Loucy (cell line): ENCODE data around the gene VEPH1.

Experiments used
- H2AFZ ChIP-seq: fragments of 200-600 bp; sonication (generic); 2 replicates; pipeline ENCODE4 v1.6.0; 2016; ENCODE audit warnings: antibody characterized with exemption, mild to moderate bottlenecking, low read length, moderate library complexity
- H3F3A ChIP-seq: fragments of 200-600 bp; 2 replicates; pipeline ENCODE4 v1.6.0; 2016; ENCODE audit warnings: antibody characterized with exemption, low read depth, mild to moderate bottlenecking
- H3K27me3 ChIP-seq: fragments of 200-600 bp; sonication (generic); 2 replicates; pipeline ENCODE4 v1.6.1; 2014; ENCODE audit warnings: low read length, mild to moderate bottlenecking; ENCODE audit not compliant: insufficient read depth, poor library complexity, severe bottlenecking
- H3K36me3 ChIP-seq: fragments of 200-600 bp; sonication (generic); 2 replicates; pipeline ENCODE4 v1.6.1; 2016; ENCODE audit warnings: low read length; ENCODE audit not compliant: insufficient read depth
- H3K4me1 ChIP-seq: fragments of 200-600 bp; sonication (generic); 2 replicates; pipeline ENCODE4 v1.5.1; 2014; ENCODE audit warnings: low read length, mild to moderate bottlenecking; ENCODE audit not compliant: insufficient read depth, poor library complexity, severe bottlenecking
- H3K4me2 ChIP-seq: fragments of 200-600 bp; sonication (generic); 2 replicates; pipeline ENCODE4 v1.6.0; 2014; ENCODE audit warnings: antibody characterized with exemption, low read length, low read depth, mild to moderate bottlenecking; ENCODE audit not compliant: poor library complexity, severe bottlenecking
- H3K4me3 ChIP-seq: fragments of 200-600 bp; sonication (generic); 2 replicates; pipeline ENCODE4 v1.5.1; 2014; ENCODE audit warnings: low read length, mild to moderate bottlenecking, mixed read lengths; ENCODE audit not compliant: poor library complexity, severe bottlenecking
- H3K79me2 ChIP-seq: fragments of 200-600 bp; sonication (generic); 2 replicates; pipeline ENCODE4 v1.6.1; 2014; ENCODE audit warnings: low read length; ENCODE audit not compliant: insufficient read depth
- H3K9ac ChIP-seq: fragments of 200-600 bp; sonication (generic); 2 replicates; pipeline ENCODE4 v1.6.0; 2014; ENCODE audit warnings: mild to moderate bottlenecking, low read depth, low read length, moderate library complexity; ENCODE audit not compliant: poor library complexity, severe bottlenecking
- H3K9me2 ChIP-seq: fragments of 200-600 bp; sonication (generic); replicated peaks from 2 replicates; pipeline ENCODE4 v1.6.1; 2016; ENCODE audit warnings: low read depth, low read length, mixed read lengths
- H3K9me3 ChIP-seq: fragments of 200-600 bp; sonication (generic); 2 replicates; pipeline ENCODE4 v1.6.1; 2014; ENCODE audit warnings: mild to moderate bottlenecking, antibody characterized with exemption, low read length, low read depth; ENCODE audit not compliant: insufficient read depth
- H4K20me1 ChIP-seq: fragments of 200-600 bp; sonication (generic); 2 replicates; pipeline ENCODE4 v1.6.0; 2014; ENCODE audit warnings: antibody characterized with exemption, low read length, mild to moderate bottlenecking; ENCODE audit not compliant: insufficient read depth, poor library complexity, severe bottlenecking
- CTCF ChIP-seq: fragments of 200-600 bp; sonication (generic); conservative IDR thresholded peaks from 2 replicates; pipeline ENCODE4 v1.5.1; 2014; ENCODE audit warnings: mild to moderate bottlenecking, antibody characterized with exemption, low read length
- EZH2phosphoT487 ChIP-seq: fragments of 200-600 bp; IDR thresholded peaks from 2 replicates; pipeline ENCODE4 v1.6.1; 2018; ENCODE audit warnings: antibody characterized with exemption, mild to moderate bottlenecking, moderate library complexity, borderline replicate concordance

The VEPH1 gene

GRCh38 chr3:157261000-157261399 lies 242.2 kb downstream of the VEPH1 start:
- no peaks in the 10 kb centered on the region for H3F3A ChIP-seq
- H3K9me2 ChIP-seq, result no peaks in the 10 kb centered on the region
- no peaks in the 10 kb centered on the region for H3K79me2 ChIP-seq
- H3K27me3 ChIP-seq, result no peaks in the 10 kb centered on the region
- H3K36me3 ChIP-seq, result no peaks in the 10 kb centered on the region
- no peak for TF ChIP-seq CTCF
- no peak for TF ChIP-seq EZH2phosphoT487
- no peaks in the 10 kb centered on the region for H3K9me3 ChIP-seq
- H3K4me3 ChIP-seq, result no peak overlapping the region
- H2AFZ ChIP-seq, result no peak overlapping the region
- H3K4me1 ChIP-seq, result peaks cover 5% of the 10 kb centered on the region
- no peak overlapping the region for H3K9ac ChIP-seq
- no peak overlapping the region for H3K4me2 ChIP-seq
- H4K20me1 ChIP-seq, result no peaks in the 10 kb centered on the region

GRCh38 chr3:157259825-157260224 lies 243.4 kb downstream of the VEPH1 start:
- Histone ChIP-seq H3K9me3 (no peaks in the 10 kb centered on the region), H3K9me2 (no peaks in the 10 kb centered on the region), H3K27me3 (no peaks in the 10 kb centered on the region), H3K36me3 (no peaks in the 10 kb centered on the region), H3K9ac (no peak overlapping the region), H3K79me2 (no peaks in the 10 kb centered on the region), H3K4me1 (peaks cover 5% of the 10 kb centered on the region), H2AFZ (no peak overlapping the region), H3K4me2 (no peak overlapping the region), H3K4me3 (no peak overlapping the region), H3F3A (no peaks in the 10 kb centered on the region), H4K20me1 (no peaks in the 10 kb centered on the region)
- TF ChIP-seq CTCF, result no peak
- no peak for TF ChIP-seq EZH2phosphoT487

GRCh38 chr3:157257101-157257500 lies 246.1 kb downstream of the VEPH1 start:
- Histone ChIP-seq H4K20me1 (no peaks in the 10 kb centered on the region), H3K27me3 (no peaks in the 10 kb centered on the region), H3K4me1 (peaks cover 5% of the 10 kb centered on the region), H3K79me2 (no peaks in the 10 kb centered on the region), H3K4me3 (no peak overlapping the region), H3K4me2 (no peak overlapping the region), H3K36me3 (no peaks in the 10 kb centered on the region), H3K9me2 (no peaks in the 10 kb centered on the region), H3K9ac (no peak overlapping the region), H3K9me3 (no peaks in the 10 kb centered on the region), H2AFZ (no peak overlapping the region), H3F3A (no peaks in the 10 kb centered on the region)
- no peak for TF ChIP-seq EZH2phosphoT487
- no peak for TF ChIP-seq CTCF
